ENCODE results near the gene FSTL4. TPM values are rescaled to one million over a fixed set of nuclear protein-coding genes. Genes with fewer than 3 reads are reported as not detected.

FSTL4 gene
- total RNA-seq, 2 donors from 2014 or later = 4.4 to 5.5 TPM

DNA sequence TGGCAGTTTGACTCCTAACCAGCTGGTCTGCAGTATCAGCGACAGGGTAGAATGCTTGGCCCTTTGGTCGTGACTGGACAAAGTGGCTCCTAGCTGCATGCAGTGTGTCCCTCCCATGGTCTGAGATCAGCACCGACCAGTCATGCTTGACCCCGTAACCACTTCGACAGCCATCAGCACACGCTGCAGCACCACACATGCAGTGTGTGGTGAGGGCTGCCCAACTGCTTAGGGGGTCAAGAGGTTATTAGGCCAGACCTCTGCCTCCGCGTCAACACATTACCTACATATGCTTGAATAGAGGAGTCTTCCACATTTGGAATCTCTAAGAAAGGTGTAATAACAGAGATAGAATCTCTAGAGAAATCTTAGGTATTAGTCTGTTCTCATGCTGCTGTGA is 139.1 kb downstream of the FSTL4 start:
- no peak overlapping the region for H3K4me3 Mint-ChIP-seq
- Histone ChIP-seq H3K36me3 (ENCODE audit: control insufficient read depth, insufficient read depth, low read length) (no peaks in the 10 kb centered on the region), H3K9me3 (ENCODE audit: control insufficient read depth, low read length) (no peaks in the 10 kb centered on the region), H3K27me3 (ENCODE audit: control insufficient read depth, insufficient read depth, low read length, poor library complexity, severe bottlenecking) (no peaks in the 10 kb centered on the region), H3K4me1 (ENCODE audit: control insufficient read depth, insufficient read depth, low read length) (no peaks in the 10 kb centered on the region), H3K9ac (ENCODE audit: extremely low read depth, low read length, poor library complexity, severe bottlenecking) (no peak overlapping the region), H3K27ac (ENCODE audit: low read depth, low read length) (no peak overlapping the region), H3K4me3 (ENCODE audit: low read length) (peak overlapping the region; percentile 17)
- peaks cover 22% of the 10 kb centered on the region for H3K4me1 Mint-ChIP-seq
- TF ChIP-seq, protein P1, sequence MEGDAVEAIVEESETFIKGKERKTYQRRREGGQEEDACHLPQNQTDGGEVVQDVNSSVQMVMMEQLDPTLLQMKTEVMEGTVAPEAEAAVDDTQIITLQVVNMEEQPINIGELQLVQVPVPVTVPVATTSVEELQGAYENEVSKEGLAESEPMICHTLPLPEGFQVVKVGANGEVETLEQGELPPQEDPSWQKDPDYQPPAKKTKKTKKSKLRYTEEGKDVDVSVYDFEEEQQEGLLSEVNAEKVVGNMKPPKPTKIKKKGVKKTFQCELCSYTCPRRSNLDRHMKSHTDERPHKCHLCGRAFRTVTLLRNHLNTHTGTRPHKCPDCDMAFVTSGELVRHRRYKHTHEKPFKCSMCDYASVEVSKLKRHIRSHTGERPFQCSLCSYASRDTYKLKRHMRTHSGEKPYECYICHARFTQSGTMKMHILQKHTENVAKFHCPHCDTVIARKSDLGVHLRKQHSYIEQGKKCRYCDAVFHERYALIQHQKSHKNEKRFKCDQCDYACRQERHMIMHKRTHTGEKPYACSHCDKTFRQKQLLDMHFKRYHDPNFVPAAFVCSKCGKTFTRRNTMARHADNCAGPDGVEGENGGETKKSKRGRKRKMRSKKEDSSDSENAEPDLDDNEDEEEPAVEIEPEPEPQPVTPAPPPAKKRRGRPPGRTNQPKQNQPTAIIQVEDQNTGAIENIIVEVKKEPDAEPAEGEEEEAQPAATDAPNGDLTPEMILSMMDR (conservative IDR thresholded peaks at IDR 0.05) = no peak
- no peaks in the 10 kb centered on the region for H3K9me3 Mint-ChIP-seq
- H3K27ac Mint-ChIP-seq = no peak overlapping the region
- H3K27me3 Mint-ChIP-seq (ENCODE audit: insufficient read depth) = peaks cover 8% of the 10 kb centered on the region
- no peaks in the 10 kb centered on the region for H3K36me3 Mint-ChIP-seq (ENCODE audit: low read depth)
- WGBS, 2 experiments (ENCODE audit: insufficient coverage in 1 of 2, insufficient read length in 1 of 2) = 83 to 87% methylated on average over 3 to 8 of the region's 8 CpGs
- peak; percentile 35 for DNase-seq

GRCh38 chr5:133472829-133473228 is 139.5 kb downstream of the FSTL4 start:
- 96 to 100% methylated on average over 1 of the region's 1 CpG for WGBS, 2 experiments (ENCODE audit: insufficient coverage in 1 of 2, insufficient read length in 1 of 2)
- no peak overlapping the region for H3K27ac Mint-ChIP-seq
- H3K4me1 ChIP-seq (ENCODE audit: control insufficient read depth, insufficient read depth, low read length) = no peaks in the 10 kb centered on the region
- no peaks in the 10 kb centered on the region for H3K9me3 ChIP-seq (ENCODE audit: control insufficient read depth, low read length)
- no peak overlapping the region for H3K27ac ChIP-seq (ENCODE audit: low read depth, low read length)
- TF ChIP-seq, protein P1 (conservative IDR thresholded peaks at IDR 0.05) = no peak
- peak overlapping the region; percentile 17 for H3K4me3 ChIP-seq (ENCODE audit: low read length)
- peak; percentile 36 for DNase-seq
- no peaks in the 10 kb centered on the region for H3K27me3 ChIP-seq (ENCODE audit: control insufficient read depth, insufficient read depth, low read length, poor library complexity, severe bottlenecking)
- no peaks in the 10 kb centered on the region for H3K36me3 Mint-ChIP-seq (ENCODE audit: low read depth)
- H3K4me3 Mint-ChIP-seq = no peak overlapping the region
- H3K36me3 ChIP-seq (ENCODE audit: control insufficient read depth, insufficient read depth, low read length) = no peaks in the 10 kb centered on the region
- H3K9ac ChIP-seq (ENCODE audit: extremely low read depth, low read length, poor library complexity, severe bottlenecking) = no peak overlapping the region
- H3K4me1 Mint-ChIP-seq = peaks cover 22% of the 10 kb centered on the region
- H3K9me3 Mint-ChIP-seq = no peaks in the 10 kb centered on the region
- peaks cover 8% of the 10 kb centered on the region for H3K27me3 Mint-ChIP-seq (ENCODE audit: insufficient read depth)

DNA sequence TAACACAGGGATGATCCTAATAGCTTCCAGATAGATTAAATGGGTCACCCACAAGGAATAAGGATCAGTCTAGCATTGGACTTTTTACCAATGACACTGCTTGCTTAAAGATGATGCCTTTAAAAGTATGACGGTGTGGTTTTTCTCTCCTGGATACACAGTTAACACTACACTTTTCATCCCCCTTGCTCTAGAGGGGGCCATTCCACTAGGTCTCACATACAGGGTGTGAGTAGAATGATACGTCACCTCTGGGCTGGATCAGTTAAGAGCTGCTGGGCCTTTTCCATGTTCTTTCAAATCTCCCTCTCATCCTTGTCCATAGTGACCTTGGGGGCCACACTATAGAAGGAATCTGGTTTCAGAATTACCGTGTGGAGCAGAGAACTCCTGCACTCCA is 140.6 kb downstream of the FSTL4 start:
- Mint-ChIP-seq H3K36me3 (ENCODE audit: low read depth) (no peaks in the 10 kb centered on the region), H3K4me3 (no peak overlapping the region), H3K4me1 (peaks cover 22% of the 10 kb centered on the region), H3K9me3 (no peaks in the 10 kb centered on the region), H3K27ac (no peak overlapping the region), H3K27me3 (ENCODE audit: insufficient read depth) (peaks cover 8% of the 10 kb centered on the region)
- no peak overlapping the region for H3K4me3 ChIP-seq (ENCODE audit: low read length)
- H3K27ac ChIP-seq (ENCODE audit: low read depth, low read length) = no peak overlapping the region
- TF ChIP-seq, protein P1 (conservative IDR thresholded peaks at IDR 0.05) = peak; percentile 34
- H3K4me1 ChIP-seq (ENCODE audit: control insufficient read depth, insufficient read depth, low read length) = no peaks in the 10 kb centered on the region
- H3K9ac ChIP-seq (ENCODE audit: extremely low read depth, low read length, poor library complexity, severe bottlenecking) = no peak overlapping the region
- peak; percentile 28 for DNase-seq
- H3K27me3 ChIP-seq (ENCODE audit: control insufficient read depth, insufficient read depth, low read length, poor library complexity, severe bottlenecking) = no peaks in the 10 kb centered on the region
- 94 to 100% methylated on average over 1 to 3 of the region's 3 CpGs for WGBS, 2 experiments (ENCODE audit: insufficient coverage in 1 of 2, insufficient read length in 1 of 2)
- H3K9me3 ChIP-seq (ENCODE audit: control insufficient read depth, low read length) = no peaks in the 10 kb centered on the region
- H3K36me3 ChIP-seq (ENCODE audit: control insufficient read depth, insufficient read depth, low read length) = no peaks in the 10 kb centered on the region
